ENCODE measurements around the gene ZNF800.
A peak's percentile ranks its signal among the peaks of the same experiment; 100 is the strongest.

The ZNF800 gene

GRCh38 chr7:127380479-127380878, 12.0 kb downstream of the ZNF800 start:
- no peak for TF ChIP-seq POLR2A (IDR thresholded peaks at IDR 0.05; ENCODE audit: low read length)
- no peak for TF ChIP-seq GATA1 (IDR thresholded peaks at IDR 0.05; ENCODE audit: low read depth, low read length)
- DNase-seq = no peak

GRCh38 chr7:127379642-127380041, 12.9 kb downstream of the ZNF800 start:
- no peak for DNase-seq
- TF ChIP-seq POLR2A (IDR thresholded peaks at IDR 0.05; ENCODE audit: low read length) (no peak), GATA1 (IDR thresholded peaks at IDR 0.05; ENCODE audit: low read depth, low read length) (no peak)

DNA sequence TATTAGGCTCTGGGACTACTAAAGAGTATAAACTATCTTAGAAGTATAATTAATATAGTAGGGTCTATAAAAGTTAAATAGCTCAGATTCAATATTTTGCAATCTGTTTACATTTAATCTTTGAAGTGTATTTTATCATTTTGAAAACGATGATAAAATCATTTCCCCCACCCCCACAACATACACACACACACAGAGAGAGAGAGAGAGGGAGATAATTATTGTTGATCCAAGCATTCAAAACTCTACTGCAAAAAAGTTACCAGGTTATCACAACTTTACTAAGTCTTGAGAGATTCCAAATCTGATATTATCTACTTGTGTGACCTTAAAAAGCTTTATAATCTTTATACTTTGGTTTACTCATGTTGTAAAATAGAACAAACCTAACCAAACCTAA, 14.0 kb downstream of the ZNF800 start:
- no peak for TF ChIP-seq GATA1 (IDR thresholded peaks at IDR 0.05; ENCODE audit: low read depth, low read length)
- no peak for TF ChIP-seq POLR2A (IDR thresholded peaks at IDR 0.05; ENCODE audit: low read length)
- DNase-seq = no peak

GRCh38 chr7:127377425-127377824, 15.1 kb downstream of the ZNF800 start:
- no peak for DNase-seq

DNA sequence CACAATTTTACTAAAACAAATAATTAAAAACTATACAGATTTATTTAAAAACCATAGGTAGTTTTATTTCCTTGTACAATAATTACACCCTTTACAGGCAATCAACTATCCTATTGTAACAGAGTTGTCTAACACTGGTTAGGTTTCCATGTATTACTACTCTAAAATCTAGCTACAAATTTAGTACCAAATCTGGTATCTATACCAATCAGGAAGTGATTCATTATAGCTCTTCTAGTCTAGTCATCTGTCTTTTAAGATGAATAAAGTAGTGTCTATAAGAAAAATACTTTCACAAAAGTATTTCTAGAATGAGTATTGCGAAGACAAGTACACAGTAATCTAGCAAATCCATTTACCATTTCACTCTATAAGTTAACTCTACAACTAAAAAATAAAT, 16.9 kb downstream of the ZNF800 start:
- no peak for TF ChIP-seq GATA1 (IDR thresholded peaks at IDR 0.05; ENCODE audit: low read depth, low read length)
- no peak for TF ChIP-seq POLR2A (IDR thresholded peaks at IDR 0.05; ENCODE audit: low read length)
- no peak for DNase-seq

More at GRCh38 chr7:127377425-127377824, 15.1 kb downstream of the ZNF800 start:
- TF ChIP-seq GATA1 (IDR thresholded peaks at IDR 0.05; ENCODE audit: low read depth, low read length) = no peak
- no peak for TF ChIP-seq POLR2A (IDR thresholded peaks at IDR 0.05; ENCODE audit: low read length)

- DNase-seq = no peak
- TF ChIP-seq POLR2A (IDR thresholded peaks at IDR 0.05; ENCODE audit: low read length) (no peak), GATA1 (IDR thresholded peaks at IDR 0.05; ENCODE audit: low read depth, low read length) (no peak)
Observed at GRCh38 chr7:127367679-127368078, 24.8 kb downstream of the ZNF800 start.

- peak in 1 of 2 experiments; percentile 42 for DNase-seq
- TF ChIP-seq GATA1 (IDR thresholded peaks at IDR 0.05; ENCODE audit: low read depth, low read length) = no peak
- TF ChIP-seq POLR2A (IDR thresholded peaks at IDR 0.05; ENCODE audit: low read length) = no peak
Observed at GRCh38 chr7:127366680-127367079, 25.8 kb downstream of the ZNF800 start.

DNA sequence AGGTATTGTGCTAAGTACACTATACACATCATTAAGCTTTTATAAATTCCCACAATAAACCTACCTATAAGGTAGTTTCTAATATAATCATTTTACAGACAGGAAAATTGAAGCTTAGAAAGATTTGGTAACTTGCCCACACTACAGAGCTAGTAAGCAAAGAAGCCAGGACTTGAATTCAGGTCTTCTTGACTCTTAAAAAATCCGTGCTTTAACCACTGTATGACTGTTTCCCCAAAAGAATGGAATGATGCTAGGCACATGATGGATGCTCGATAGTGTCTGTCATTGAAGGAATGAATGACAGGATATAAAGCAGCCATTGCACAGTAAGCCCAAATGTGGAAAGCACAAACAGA, 26.6 kb downstream of the ZNF800 start:
- TF ChIP-seq GATA1 (IDR thresholded peaks at IDR 0.05; ENCODE audit: low read depth, low read length) = no peak
- no peak for TF ChIP-seq POLR2A (IDR thresholded peaks at IDR 0.05; ENCODE audit: low read length)
- DNase-seq = no peak

DNA sequence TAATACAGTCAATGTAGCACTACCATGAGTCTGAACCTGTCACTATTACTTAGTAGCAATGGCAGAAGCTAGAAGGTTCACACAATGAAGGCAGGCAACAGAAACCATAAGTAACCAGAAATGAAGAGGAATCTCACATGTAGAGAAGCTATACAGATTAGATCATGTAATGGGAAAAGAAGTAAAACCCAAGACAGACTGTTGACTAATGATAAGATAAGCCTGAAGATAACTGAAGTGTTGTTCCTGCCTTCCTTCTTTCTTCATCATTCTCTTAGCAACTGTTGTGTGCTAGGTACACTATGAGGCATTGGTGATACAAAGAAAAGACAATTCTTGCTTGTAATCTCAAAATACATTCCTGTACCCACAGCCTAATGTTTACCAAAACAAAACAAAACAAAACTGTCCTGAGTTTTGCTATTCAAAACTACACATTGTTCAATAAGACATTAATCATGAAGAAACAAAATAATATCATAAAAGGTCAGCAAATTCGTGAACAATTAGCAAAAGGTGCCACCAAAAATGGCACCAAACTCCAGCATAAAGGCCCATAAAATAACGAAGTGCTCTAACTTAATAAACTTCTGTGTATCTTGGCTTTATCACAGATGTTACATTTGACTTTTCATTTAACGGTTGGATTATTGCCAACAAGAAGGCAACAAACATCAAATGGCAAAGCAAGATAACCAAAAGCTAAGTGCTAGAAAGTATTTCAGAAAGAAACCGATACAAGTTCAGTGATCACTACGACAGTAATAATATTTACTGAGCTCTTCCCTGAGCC, 27.1 kb downstream of the ZNF800 start:
- DNase-seq = peak; percentile 74 to 83
- TF ChIP-seq GATA1 (IDR thresholded peaks at IDR 0.05; ENCODE audit: low read depth, low read length) = no peak
- no peak for TF ChIP-seq POLR2A (IDR thresholded peaks at IDR 0.05; ENCODE audit: low read length)

DNA sequence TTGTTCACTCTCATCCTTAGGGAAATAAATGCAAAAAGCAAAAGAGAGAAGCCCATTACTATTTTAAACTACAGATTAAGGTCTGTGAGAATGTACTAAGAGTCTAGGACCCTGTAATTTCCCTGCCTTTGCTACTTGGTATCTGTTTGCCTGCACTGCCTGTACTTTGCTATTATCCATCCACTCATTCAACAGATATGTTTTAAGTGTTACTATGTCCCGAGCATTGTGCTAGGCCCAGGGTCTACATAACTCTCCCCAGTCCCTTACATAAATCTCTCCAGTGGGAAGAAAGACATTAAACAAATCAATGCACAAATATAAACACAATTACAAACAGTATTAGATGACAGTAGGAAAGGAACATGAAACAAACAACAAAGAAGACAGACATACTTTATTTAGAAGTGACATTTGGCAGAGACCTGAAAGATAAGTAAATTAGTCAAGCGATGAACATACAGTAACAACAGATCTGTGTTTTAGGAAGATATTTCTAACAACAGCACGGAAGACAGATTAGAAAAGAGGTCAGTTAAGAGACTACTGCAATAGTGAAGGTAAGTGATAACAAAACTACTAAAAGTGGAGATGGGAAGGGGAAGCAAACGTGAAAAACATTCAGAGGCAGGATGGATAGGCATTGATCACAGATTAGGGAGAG, 30.0 kb downstream of the ZNF800 start:
- TF ChIP-seq POLR2A (IDR thresholded peaks at IDR 0.05; ENCODE audit: low read length) (no peak), GATA1 (IDR thresholded peaks at IDR 0.05; ENCODE audit: low read depth, low read length) (no peak)
- peak in 1 of 2 experiments; percentile 20 for DNase-seq

- no peak for TF ChIP-seq POLR2A (IDR thresholded peaks at IDR 0.05; ENCODE audit: low read length)
- TF ChIP-seq GATA1 (IDR thresholded peaks at IDR 0.05; ENCODE audit: low read depth, low read length) = no peak
Observed at GRCh38 chr7:127361736-127362135, 30.8 kb downstream of the ZNF800 start.

GRCh38 chr7:127359011-127359410, 33.5 kb downstream of the ZNF800 start:
- no peak for DNase-seq
- TF ChIP-seq GATA1 (IDR thresholded peaks at IDR 0.05; ENCODE audit: low read depth, low read length) (no peak), POLR2A (IDR thresholded peaks at IDR 0.05; ENCODE audit: low read length) (no peak)

More at GRCh38 chr7:127361736-127362135, 30.8 kb downstream of the ZNF800 start:
- DNase-seq = no peak

DNA sequence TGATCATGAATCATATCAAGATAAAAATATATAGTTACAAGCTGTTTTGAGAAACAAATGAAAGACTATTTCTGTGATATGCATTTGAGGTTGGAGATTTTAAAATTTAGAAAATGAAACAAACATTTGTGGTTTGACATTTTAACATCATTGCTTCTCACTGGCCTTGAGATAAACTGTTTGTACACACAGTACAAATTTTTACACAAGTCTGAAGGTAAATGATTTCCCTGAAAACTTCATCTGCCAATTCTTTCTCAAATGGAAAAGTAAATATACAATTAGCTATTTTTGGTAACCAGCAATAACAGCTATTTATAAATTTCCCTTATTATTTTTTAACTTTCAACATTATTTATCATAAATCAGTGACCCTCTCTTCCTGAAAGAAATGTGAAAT, 38.6 kb downstream of the ZNF800 start:
- DNase-seq = no peak
- TF ChIP-seq POLR2A (IDR thresholded peaks at IDR 0.05; ENCODE audit: low read length) (no peak), GATA1 (IDR thresholded peaks at IDR 0.05; ENCODE audit: low read depth, low read length) (no peak)

GRCh38 chr7:127350586-127350985, 41.9 kb downstream of the ZNF800 start:
- no peak for DNase-seq

GRCh38 chr7:127349881-127350280, 42.6 kb downstream of the ZNF800 start:
- TF ChIP-seq POLR2A (IDR thresholded peaks at IDR 0.05; ENCODE audit: low read length) = no peak
- TF ChIP-seq GATA1 (IDR thresholded peaks at IDR 0.05; ENCODE audit: low read depth, low read length) = no peak
- DNase-seq = no peak

More at GRCh38 chr7:127350586-127350985, 41.9 kb downstream of the ZNF800 start:
- no peak for TF ChIP-seq GATA1 (IDR thresholded peaks at IDR 0.05; ENCODE audit: low read depth, low read length)
- TF ChIP-seq POLR2A (IDR thresholded peaks at IDR 0.05; ENCODE audit: low read length) = no peak

Data from erythroblast (primary cell).